Endothelial cell of umbilical vein (primary cell): ENCODE results near the gene MTO1. TPM values are rescaled to one million over a fixed set of nuclear protein-coding genes. Genes with fewer than 3 reads are reported as not detected.

Source experiments
- BruUV-seq: library from RNA; stranded (reverse); fragments of 400-500 nt; replicated peaks from 2 replicates; lab custom pipeline; 2021; lab: Mats Ljungman, UMichigan
- CTCF ChIA-PET: fragments of 300-600, 350-600 bp; sonication (Branson Sonifier 250); formaldehyde crosslinking; loops from one replicate; lab custom pipeline; 2021; ENCODE audit warnings: antibody characterized with exemption, inconsistent platforms; lab: Charles Lee
- POLR2A ChIA-PET: fragments of 300-600, 350-600 bp; sonication (Branson Sonifier 250); formaldehyde crosslinking; loops from one replicate; lab custom pipeline; 2021; ENCODE audit warnings: antibody characterized with exemption, inconsistent platforms; lab: Charles Lee
- DNase-seq: peaks from one replicate; pipeline ENCODE4 v3.0.0-alpha.2; 2011; ENCODE audit warnings: low read depth, low spot score
- FAIRE-seq: peaks from 2 replicates; lab custom pipeline; 2011; peaks lifted over from hg19 to GRCh38; lab: Jason Lieb, UNC
- H2AFZ ChIP-seq: 2 replicates; pipeline ENCODE4 v1.6.0; 2012; ENCODE audit warnings: low read depth, low read length, control low read depth, inconsistent platforms
- H3K27ac ChIP-seq: 2 replicates; pipeline ENCODE4 v1.5.1; 2011; ENCODE audit warnings: low read depth, mild to moderate bottlenecking, control low read depth, low read length, moderate library complexity; ENCODE audit not compliant: insufficient read depth
- H3K27me3 ChIP-seq, 2 experiments: 2 replicates each; pipeline versions ENCODE4 v1.6.0 to v1.6.1; 2011; ENCODE audit warnings: low read length in 2 of 2, mixed read lengths in 1 of 2; ENCODE audit not compliant: control insufficient read depth in 2 of 2, insufficient read depth in 2 of 2
- H3K36me3 ChIP-seq, 2 experiments: 2 replicates in 1 of 2; 3 replicates in 1 of 2; pipeline ENCODE4 v1.5.1; 2011; ENCODE audit warnings: low read length in 2 of 2, mild to moderate bottlenecking in 1 of 2, moderate library complexity in 1 of 2; ENCODE audit not compliant: control insufficient read depth in 2 of 2, insufficient read depth in 2 of 2; ENCODE audit errors: extremely low read depth in 1 of 2
- H3K4me1 ChIP-seq: 3 replicates; pipeline ENCODE4 v1.5.1; 2011; ENCODE audit warnings: mild to moderate bottlenecking, low read length; ENCODE audit not compliant: control insufficient read depth, insufficient read depth; ENCODE audit errors: extremely low read depth
- H3K4me2 ChIP-seq: 2 replicates; pipeline ENCODE4 v1.6.1; 2011; ENCODE audit warnings: low read length, control low read depth, mixed read lengths; ENCODE audit not compliant: insufficient read depth
- H3K4me3 ChIP-seq, 3 experiments: fragments of 200-600 bp in 1 of 3; sonication (generic), shearing (Covaris generic) in 1 of 3; replicated peaks in 1 of 3; 2 replicates each; pipeline ENCODE4 v1.5.1; 2011 to 2016; ENCODE audit warnings: control low read depth in 3 of 3, low read length in 3 of 3, mild to moderate bottlenecking in 2 of 3, inconsistent platforms in 1 of 3, low read depth in 1 of 3, moderate library complexity in 1 of 3; ENCODE audit not compliant: insufficient read depth in 1 of 3
- H3K79me2 ChIP-seq: 2 replicates; pipeline ENCODE4 v1.6.0; 2012; ENCODE audit warnings: low read length, inconsistent platforms; ENCODE audit not compliant: control insufficient read depth, insufficient read depth
- H3K9ac ChIP-seq: replicated peaks from 2 replicates; pipeline ENCODE3; 2011; ENCODE audit warnings: low read length, control low read depth; ENCODE audit not compliant: insufficient read depth; ENCODE audit errors: extremely low read depth
- H3K9me1 ChIP-seq: replicated peaks from 3 replicates; pipeline ENCODE4 v1.6.0; 2011; ENCODE audit warnings: mild to moderate bottlenecking, low read length; ENCODE audit not compliant: control insufficient read depth, insufficient read depth; ENCODE audit errors: extremely low read depth
- H3K9me3 ChIP-seq: replicated peaks from 2 replicates; pipeline ENCODE4 v1.5.1; 2012; ENCODE audit warnings: low read length, inconsistent platforms; ENCODE audit not compliant: control insufficient read depth, insufficient read depth
- H4K20me1 ChIP-seq: replicated peaks from 2 replicates; pipeline ENCODE3; 2011; ENCODE audit warnings: mild to moderate bottlenecking, low read length; ENCODE audit not compliant: control insufficient read depth, insufficient read depth; ENCODE audit errors: extremely low read depth
- CTCF ChIP-seq, 2 donors: IDR thresholded peaks; 1 replicate in 1 of 2; 2 replicates in 1 of 2; pipeline ENCODE4 v1.5.1; 2011; ENCODE audit warnings: low read length in 2 of 2, mild to moderate bottlenecking in 2 of 2, moderate library complexity in 2 of 2, control low read depth in 1 of 2, inconsistent platforms in 1 of 2, low read depth in 1 of 2; ENCODE audit not compliant: insufficient read depth in 1 of 2; ENCODE audit errors: extremely low read depth in 1 of 2
- EZH2 ChIP-seq: IDR thresholded peaks from 2 replicates; pipeline ENCODE4 v1.6.1; 2012; ENCODE audit warnings: borderline replicate concordance, low read depth, mild to moderate bottlenecking, moderate library complexity, low read length, inconsistent platforms; ENCODE audit not compliant: severe bottlenecking
- FOS ChIP-seq: IDR thresholded peaks from 2 replicates; pipeline ENCODE4 v1.6.1; 2011; ENCODE audit warnings: mild to moderate bottlenecking, low read length, moderate library complexity, borderline replicate concordance; ENCODE audit not compliant: insufficient read depth
- GATA2 ChIP-seq: IDR thresholded peaks from 2 replicates; pipeline ENCODE4 v1.7.0; 2011; ENCODE audit warnings: low read depth, mild to moderate bottlenecking, moderate library complexity, mixed read lengths, low read length; ENCODE audit not compliant: insufficient read length, insufficient read depth
- JUN ChIP-seq: IDR thresholded peaks from 2 replicates; pipeline ENCODE4 v1.6.1; 2011; ENCODE audit warnings: borderline replicate concordance, low read depth; ENCODE audit not compliant: insufficient read length, insufficient read depth
- MAX ChIP-seq: IDR thresholded peaks from 2 replicates; pipeline ENCODE4 v1.6.1; 2011; ENCODE audit not compliant: insufficient read depth, insufficient read length
- MYC ChIP-seq: IDR thresholded peaks from one replicate; pipeline ENCODE4 v1.6.1; 2011; ENCODE audit warnings: mild to moderate bottlenecking, low read depth, low read length
- POLR2A ChIP-seq: IDR thresholded peaks from 2 replicates; pipeline ENCODE4 v1.6.1; 2012; ENCODE audit warnings: low read depth, mild to moderate bottlenecking, control low read depth, low read length
- POLR2AphosphoS5 ChIP-seq: IDR thresholded peaks from 2 replicates; pipeline ENCODE4 v1.6.1; 2012; ENCODE audit warnings: low read depth, mild to moderate bottlenecking, control low read depth, low read length, moderate library complexity; ENCODE audit not compliant: insufficient read depth
- dilution Hi-C: fragments of 300-500 bp; cut with MboI; formaldehyde crosslinking; loops from one replicate; pipeline ENCODE4 v1.15.0; 2019; ENCODE audit warnings: low sequenced_read_pairs; ENCODE audit not compliant: extremely low pct_ligation_motif_present
- intact Hi-C: fragments of 100-400 bp; cut with micrococcal nuclease; formaldehyde crosslinking; loops from one replicate; pipeline ENCODE4 v1.10.0; 2022
- polyA plus RNA-seq, 4 experiments: library from polyadenylated mRNA; depleted of rRNA in 3 of 4; stranded (reverse) in 3 of 4; unstranded in 1 of 4; fragments of >200 nt; gene quantifications; 2 replicates each; pipeline versions ENCODE4 v1.2.1 to v1.2.3, GENCODE V29; 2011 to 2012; ENCODE audit warnings: missing spikeins in 1 of 4
- total RNA-seq: library from RNA; stranded (reverse); gene quantifications from 2 replicates; pipeline ENCODE4 v1.2.3, GENCODE V29; 2021

MTO1 gene
- total and polyA plus RNA-seq, 2 donors (not counting 3 experiments of a cell fraction or from before 2014, with no cell fraction given), result 12.6 to 24.8 TPM

GRCh38 chr6:73435236-73435635, 26.3 kb upstream of the MTO1 start:
- BruUV-seq, result no TSS peak
- dilution Hi-C loops, result no loop called here
- Histone ChIP-seq H3K36me3 (peaks cover 0 to 6% of the 10 kb centered on the region in 2 experiments), H3K9me1 (no peaks in the 10 kb centered on the region), H3K79me2 (no peaks in the 10 kb centered on the region), H3K9ac (no peak overlapping the region), H3K4me3 (no peak overlapping the region), H3K4me1 (no peaks in the 10 kb centered on the region), H2AFZ (no peak overlapping the region), H3K27ac (no peak overlapping the region), H3K4me2 (no peak overlapping the region), H4K20me1 (no peaks in the 10 kb centered on the region), H3K27me3 (no peaks in the 10 kb centered on the region), H3K9me3 (no peaks in the 10 kb centered on the region)
- FAIRE-seq, result no peak
- no peak for DNase-seq
- ChIA-PET POLR2A (no interaction called here), CTCF (no interaction called here)
- intact Hi-C loops, result no loop called here
- no peak for TF ChIP-seq POLR2AphosphoS5
- no peak for TF ChIP-seq JUN
- no peak for TF ChIP-seq MYC
- no peak for TF ChIP-seq GATA2
- TF ChIP-seq FOS, result no peak
- no peak for TF ChIP-seq EZH2
- TF ChIP-seq CTCF (IDR thresholded peaks at IDR 0.05; ENCODE audit: extremely low read depth in 1 of 2, insufficient read depth in 1 of 2, low read depth in 1 of 2, low read length in 2 of 2), result no peak
- no peak for TF ChIP-seq MAX
- no peak for TF ChIP-seq POLR2A
